Parathyroid adenoma (tissue), 2 donors: ENCODE measurements around the gene KSR1.
A peak's percentile ranks its signal among the peaks of the same experiment; 100 is the strongest.
"Not testable (repeated sequence)": the region's sequence is repeated elsewhere in the genome, so short reads cannot be mapped to it uniquely, and the experiment has no call there.

Experiments used
- H2AFZ ChIP-seq: fragments of 300-600 bp; sonication (generic); one replicate; pipeline ENCODE4 v1.7.0; 2017; ENCODE audit warnings: antibody characterized with exemption, mild to moderate bottlenecking
- H3K27ac ChIP-seq: fragments of 300-600 bp; sonication (generic); one replicate; pipeline ENCODE4 v1.7.0; 2017
- H3K27me3 ChIP-seq: fragments of 300-600 bp; sonication (generic); one replicate; pipeline ENCODE4 v1.7.0; 2017; ENCODE audit warnings: low read length; ENCODE audit not compliant: control insufficient read depth, insufficient read depth
- H3K36me3 ChIP-seq: fragments of 300-600 bp; sonication (generic); one replicate; pipeline ENCODE4 v1.7.0; 2017; ENCODE audit warnings: low read length; ENCODE audit not compliant: control insufficient read depth, insufficient read depth
- H3K4me1 ChIP-seq: fragments of 300-600 bp; sonication (generic); one replicate; pipeline ENCODE4 v1.7.0; 2017; ENCODE audit warnings: control low read depth
- H3K4me2 ChIP-seq: fragments of 300-600 bp; sonication (generic); one replicate; pipeline ENCODE4 v1.7.0; 2017; ENCODE audit warnings: low read length
- H3K4me3 ChIP-seq: fragments of 300-600 bp; sonication (generic); one replicate; pipeline ENCODE4 v1.7.0; 2017; ENCODE audit warnings: low read depth, low read length
- H3K79me2 ChIP-seq: fragments of 300-600 bp; sonication (generic); one replicate; pipeline ENCODE4 v1.7.0; 2017; ENCODE audit warnings: control low read depth
- H3K9ac ChIP-seq: fragments of 300-600 bp; sonication (generic); one replicate; pipeline ENCODE4 v1.7.0; 2017; ENCODE audit warnings: mild to moderate bottlenecking
- H3K9me3 ChIP-seq: fragments of 300-600 bp; sonication (generic); one replicate; pipeline ENCODE4 v1.7.0; 2017; ENCODE audit warnings: low read length; ENCODE audit not compliant: control insufficient read depth
- CTCF ChIP-seq: fragments of 300-600 bp; sonication (generic); IDR thresholded peaks from one replicate; pipeline ENCODE4 v1.7.0; 2017; ENCODE audit warnings: antibody characterized with exemption, mild to moderate bottlenecking
- donor health status: primary hyperparathyroidism.

KSR1 gene

GRCh38 chr17:27499451-27500265, 43.4 kb downstream of the KSR1 start:
- Histone ChIP-seq H3K4me3 (no peak overlapping the region), H3K4me2 (no peak overlapping the region)

GRCh38 chr17:27501338-27501737, 45.1 kb downstream of the KSR1 start:
- not testable (repeated sequence) for H3K9ac ChIP-seq, H3K4me3 ChIP-seq, H3K36me3 ChIP-seq, H3K9me3 ChIP-seq, H3K27me3 ChIP-seq, H3K4me2 ChIP-seq, H3K27ac ChIP-seq, H2AFZ ChIP-seq
- peaks cover 18% of the 10 kb centered on the region for H3K79me2 ChIP-seq
- peaks cover 17% of the 10 kb centered on the region for H3K4me1 ChIP-seq

More at GRCh38 chr17:27499451-27500265, 43.4 kb downstream of the KSR1 start:
- Histone ChIP-seq H3K36me3 (no peaks in the 10 kb centered on the region), H3K4me1 (peaks cover 21% of the 10 kb centered on the region), H3K27ac (no peak overlapping the region), H3K27me3 (no peaks in the 10 kb centered on the region), H3K79me2 (peaks cover 8% of the 10 kb centered on the region), H3K9me3 (no peaks in the 10 kb centered on the region), H2AFZ (no peak overlapping the region), H3K9ac (no peak overlapping the region)
- no peak for TF ChIP-seq CTCF

GRCh38 chr17:27502526-27503324, 46.5 kb downstream of the KSR1 start:
- H3K9ac ChIP-seq: no peak overlapping the region
- H3K4me1 ChIP-seq: peaks cover 17% of the 10 kb centered on the region
- no peaks in the 10 kb centered on the region for H3K36me3 ChIP-seq
- H3K4me2 ChIP-seq: peak overlapping the region; percentile 34
- H3K27ac ChIP-seq: peak overlapping the region; percentile 57
- no peaks in the 10 kb centered on the region for H3K9me3 ChIP-seq
- TF ChIP-seq CTCF: no peak
- H2AFZ ChIP-seq: peak overlapping the region; percentile 2
- H3K27me3 ChIP-seq: no peaks in the 10 kb centered on the region
- H3K4me3 ChIP-seq: no peak overlapping the region
- H3K79me2 ChIP-seq: peaks cover 17% of the 10 kb centered on the region

- H3K4me1 ChIP-seq: peaks cover 17% of the 10 kb centered on the region
- no peaks in the 10 kb centered on the region for H3K9me3 ChIP-seq
- no peak overlapping the region for H2AFZ ChIP-seq
- H3K9ac ChIP-seq: no peak overlapping the region
- TF ChIP-seq CTCF: no peak
- no peak overlapping the region for H3K27ac ChIP-seq
- H3K4me2 ChIP-seq: no peak overlapping the region
- H3K27me3 ChIP-seq: no peaks in the 10 kb centered on the region
- no peak overlapping the region for H3K4me3 ChIP-seq
- no peaks in the 10 kb centered on the region for H3K36me3 ChIP-seq
- peaks cover 19% of the 10 kb centered on the region for H3K79me2 ChIP-seq
Measured at GRCh38 chr17:27503611-27504010, 47.4 kb downstream of the KSR1 start.

- no peak overlapping the region for H3K27ac ChIP-seq
- no peak overlapping the region for H3K9ac ChIP-seq
- H2AFZ ChIP-seq: no peak overlapping the region
- no peak overlapping the region for H3K4me3 ChIP-seq
- no peak overlapping the region for H3K4me2 ChIP-seq
- H3K27me3 ChIP-seq: no peaks in the 10 kb centered on the region
- H3K4me1 ChIP-seq: peaks cover 17% of the 10 kb centered on the region
- TF ChIP-seq CTCF: no peak
- no peaks in the 10 kb centered on the region for H3K9me3 ChIP-seq
- H3K36me3 ChIP-seq: no peaks in the 10 kb centered on the region
- peaks cover 25% of the 10 kb centered on the region for H3K79me2 ChIP-seq
Measured at GRCh38 chr17:27504188-27504995, 48.1 kb downstream of the KSR1 start.
